ENCODE measurements around the gene ZSCAN1. TPM values are rescaled to one million over a fixed set of nuclear protein-coding genes. Genes with fewer than 3 reads are reported as not detected.

Gene ZSCAN1, protein sequence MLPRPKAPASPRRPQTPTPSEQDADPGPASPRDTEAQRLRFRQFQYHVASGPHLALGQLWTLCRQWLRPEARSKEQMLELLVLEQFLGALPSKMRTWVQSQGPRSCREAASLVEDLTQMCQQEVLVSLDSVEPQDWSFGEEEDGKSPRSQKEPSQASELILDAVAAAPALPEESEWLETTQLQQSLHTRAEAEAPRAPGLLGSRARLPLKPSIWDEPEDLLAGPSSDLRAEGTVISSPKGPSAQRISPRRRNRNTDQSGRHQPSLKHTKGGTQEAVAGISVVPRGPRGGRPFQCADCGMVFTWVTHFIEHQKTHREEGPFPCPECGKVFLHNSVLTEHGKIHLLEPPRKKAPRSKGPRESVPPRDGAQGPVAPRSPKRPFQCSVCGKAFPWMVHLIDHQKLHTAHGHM
- not detected in 2 replicates for total RNA-seq (2014; rRNA removed; shearing (Covaris generic))

DNA sequence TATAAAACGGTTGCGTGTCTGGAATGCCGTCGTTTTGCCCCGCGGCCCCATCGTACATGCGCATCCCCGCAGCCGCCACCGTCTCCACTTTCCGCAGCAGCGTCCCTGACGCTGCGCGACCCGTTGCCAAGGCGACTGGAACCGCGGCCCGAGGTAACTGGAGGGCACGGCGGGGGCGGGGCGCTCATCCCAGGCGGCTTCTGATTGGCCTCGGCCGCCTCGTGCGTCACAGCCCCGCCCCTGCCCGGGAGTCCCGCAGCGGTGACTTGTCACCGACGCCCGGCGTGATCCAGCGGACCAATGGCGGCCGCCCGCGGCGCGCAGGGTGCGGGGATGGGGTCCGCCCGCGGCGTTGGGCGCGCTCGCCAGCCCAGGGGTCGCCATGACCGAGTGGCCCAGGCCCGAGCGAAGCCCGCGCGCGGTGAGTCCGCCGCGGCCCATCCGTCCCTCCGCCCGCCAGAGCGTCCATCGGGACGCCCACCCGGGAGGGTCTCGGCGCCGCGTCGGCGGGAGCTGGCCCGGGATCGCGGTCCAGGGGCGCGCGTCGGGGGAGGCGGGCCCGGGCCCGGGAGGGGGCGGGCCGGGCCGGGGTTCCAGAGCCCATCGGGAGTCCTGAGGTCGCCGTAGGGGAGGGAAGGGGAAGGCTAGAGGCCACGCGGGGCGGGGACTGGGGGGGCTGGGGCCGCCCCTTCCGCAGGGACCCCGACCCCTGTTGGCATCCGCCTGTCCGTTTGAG is at the start of gene ZSCAN1:
ZSCAN1 (plus strand) TSS at position 285 of the 736 bp plus-strand sequence. CDS start 3,812 bp downstream, outside the sequence.
- DNase-seq (ENCODE audit: low read depth): peak; percentile 62

DNA sequence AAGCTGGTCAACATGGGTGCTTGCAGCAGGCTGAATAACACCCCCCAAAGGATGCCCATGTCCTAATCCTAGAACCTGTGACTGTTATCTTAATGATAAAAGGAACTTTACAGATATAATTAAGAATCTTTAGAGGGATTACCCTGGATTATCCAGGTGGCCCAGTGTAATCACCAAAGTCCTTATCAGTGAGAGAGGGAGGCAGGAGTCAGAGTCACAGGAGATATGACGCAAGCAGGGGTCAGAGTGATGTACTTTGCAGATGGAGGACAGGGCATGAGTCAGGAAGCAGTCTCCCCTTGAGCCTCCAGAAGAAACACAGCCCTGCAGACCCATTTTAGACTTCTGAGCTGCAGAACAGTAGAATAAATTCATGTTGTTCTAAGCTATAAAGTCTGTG is 41.0 kb upstream of the ZSCAN1 start:
- DNase-seq (ENCODE audit: low read depth): no peak

DNA sequence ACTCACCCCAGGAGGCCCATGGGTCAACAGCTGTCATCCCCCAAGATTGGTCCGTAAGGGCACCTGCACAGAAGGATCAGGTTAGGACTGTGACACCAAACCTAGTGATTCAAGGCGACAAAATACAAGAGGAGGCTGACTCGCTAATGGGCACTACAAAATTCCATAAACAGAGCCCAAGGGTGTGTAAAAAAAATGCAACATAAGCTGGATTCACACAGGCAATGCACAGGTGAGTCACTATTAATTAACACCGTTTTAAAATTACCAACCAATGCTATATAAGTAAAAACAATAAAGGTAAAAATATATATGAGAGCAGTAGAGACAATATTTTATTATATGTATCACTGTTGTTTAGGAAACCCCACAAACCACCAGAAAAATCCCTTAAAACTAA is 33.1 kb upstream of the ZSCAN1 start:
- DNase-seq (ENCODE audit: low read depth): no peak

DNA sequence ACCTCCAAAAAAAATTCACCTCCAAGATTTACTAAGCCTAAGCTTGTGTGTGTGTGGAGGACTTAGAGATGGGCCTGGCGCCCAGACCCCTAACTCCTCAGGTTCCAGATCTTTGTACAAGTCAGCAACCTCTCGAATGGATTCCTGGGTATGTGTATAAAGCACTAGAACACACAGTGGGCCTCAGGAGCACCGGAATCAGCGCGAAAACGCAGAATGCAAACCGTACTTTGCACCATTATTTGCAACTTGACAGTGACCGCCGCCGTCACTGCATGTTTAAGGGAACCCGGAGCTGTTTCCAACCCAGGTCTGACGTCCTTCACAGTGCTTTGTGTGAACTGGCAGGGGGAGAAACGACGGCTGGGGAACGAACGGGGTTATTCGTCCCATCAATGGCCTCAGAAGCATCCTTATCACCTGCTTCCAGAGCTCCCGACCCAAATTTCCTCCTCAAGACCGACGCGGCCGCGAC is 31.9 kb upstream of the ZSCAN1 start:
- DNase-seq (ENCODE audit: low read depth): peak; percentile 24

DNA sequence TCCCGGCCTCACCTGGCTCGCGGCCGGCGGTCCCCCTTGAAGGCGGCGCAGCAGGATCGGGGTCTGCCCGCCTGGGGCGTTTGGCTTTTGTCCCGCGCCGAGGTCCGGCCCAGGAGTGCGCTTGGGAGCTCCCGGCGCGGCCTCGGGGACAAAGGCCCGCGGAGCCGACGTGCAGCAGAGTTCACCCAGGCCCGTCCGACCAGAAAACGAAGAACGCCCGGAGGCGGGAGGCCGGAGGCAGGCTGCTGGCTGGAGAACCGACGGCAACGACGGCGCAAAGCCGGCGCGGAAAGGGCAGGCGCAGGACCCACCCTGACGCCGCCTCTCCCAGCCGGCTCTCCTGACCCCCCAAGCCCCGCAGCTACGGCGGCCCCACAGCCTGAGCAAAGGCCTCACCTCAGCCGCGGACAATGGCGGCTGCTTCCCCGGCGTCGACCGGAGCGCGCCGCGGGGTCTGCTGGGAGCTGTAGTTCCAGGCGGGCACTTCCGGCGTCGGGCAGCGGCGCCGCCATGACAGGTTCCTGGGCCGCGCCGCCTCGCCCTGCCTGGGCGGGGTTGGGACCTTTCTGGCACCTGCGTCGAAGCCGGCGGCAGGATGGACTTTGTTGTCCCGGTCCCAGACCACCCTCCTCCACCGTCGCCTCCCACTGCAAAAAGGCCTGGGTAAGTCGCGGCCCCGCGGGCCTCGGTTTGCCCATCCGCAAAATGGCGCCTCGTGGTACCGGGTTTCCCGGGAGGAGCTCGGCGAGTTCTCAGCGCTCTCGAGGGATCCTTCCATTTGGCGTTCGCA is 31.2 kb upstream of the ZSCAN1 start, which contains the start of gene ZNF606:
ZNF606 (minus strand) TSS at position 437 of the 790 bp plus-strand sequence. CDS start 1,501 bp downstream, outside the sequence.
- DNase-seq (ENCODE audit: low read depth): peak; percentile 86

DNA sequence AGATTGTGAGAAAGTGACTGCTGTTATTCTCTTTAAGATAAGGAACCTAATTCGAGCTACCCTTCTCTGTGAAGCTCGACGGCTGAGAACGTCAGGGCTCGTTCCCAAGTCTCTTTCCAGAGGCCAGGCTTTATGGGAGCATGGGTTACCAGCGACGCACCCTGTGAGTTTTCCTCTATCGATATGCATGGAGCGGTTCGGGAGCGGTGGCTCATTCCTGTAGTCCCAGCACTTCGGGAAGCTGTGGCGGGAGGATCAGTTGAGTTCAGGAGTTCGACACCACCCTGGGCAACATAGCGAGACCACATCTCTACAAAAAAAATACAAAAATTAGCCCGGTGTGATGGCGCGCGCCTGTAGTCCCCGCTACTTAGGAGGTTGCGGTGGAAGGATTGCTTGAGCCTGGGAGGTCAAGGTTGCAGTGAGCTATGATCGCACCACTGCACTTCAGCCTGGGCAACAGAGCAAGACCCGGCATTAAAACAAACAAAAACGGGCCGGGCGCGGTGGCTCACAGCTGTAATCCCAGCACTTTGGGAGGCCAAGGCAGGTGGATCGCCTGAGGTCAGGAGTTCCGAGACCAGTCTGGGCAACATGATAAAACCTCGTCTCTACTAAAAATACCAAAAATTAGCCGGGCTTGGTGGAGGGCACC is 30.5 kb upstream of the ZSCAN1 start:
- DNase-seq (ENCODE audit: low read depth): no peak

DNA sequence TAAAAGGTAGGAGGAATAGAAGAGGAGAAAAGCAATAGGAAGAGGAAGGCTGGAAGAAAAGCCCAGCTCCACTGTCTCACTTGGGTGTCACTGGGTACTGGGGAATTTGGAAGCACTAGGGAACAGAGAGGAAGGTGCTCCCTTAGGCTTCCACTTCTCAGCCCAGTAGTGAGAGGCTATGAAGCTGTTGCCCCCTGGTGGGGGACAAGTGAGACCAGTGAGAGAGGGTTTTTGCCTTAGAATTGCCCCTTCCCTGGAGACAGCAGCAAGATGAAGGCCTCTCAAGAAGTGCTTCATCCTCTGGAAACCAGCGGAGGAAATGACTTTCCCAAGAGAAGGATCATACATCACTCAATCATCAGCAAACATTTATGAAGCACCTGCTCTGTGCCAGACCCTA is 26.5 kb upstream of the ZSCAN1 start:
- no peak for DNase-seq (ENCODE audit: low read depth)

DNA sequence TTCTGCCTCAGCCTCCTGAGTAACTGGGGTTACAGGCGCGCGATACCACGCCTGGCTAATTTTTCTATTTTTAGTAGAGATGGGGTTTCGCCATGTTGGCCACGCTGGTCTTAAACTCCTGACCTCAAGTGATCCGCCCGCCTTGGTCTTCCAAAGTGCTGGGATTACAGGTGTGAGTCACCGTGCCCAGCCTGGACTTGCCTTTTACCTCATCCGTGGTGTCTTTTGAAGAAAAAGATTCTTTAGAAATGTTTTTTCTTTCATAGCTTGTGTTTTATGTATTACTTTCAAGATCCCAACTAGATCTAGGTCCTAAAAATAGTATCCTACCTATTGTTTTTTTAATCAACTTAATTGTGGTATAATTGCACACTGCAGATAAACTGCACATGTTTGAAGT is 24.9 kb upstream of the ZSCAN1 start:
- DNase-seq (ENCODE audit: low read depth): peak; percentile 11

DNA sequence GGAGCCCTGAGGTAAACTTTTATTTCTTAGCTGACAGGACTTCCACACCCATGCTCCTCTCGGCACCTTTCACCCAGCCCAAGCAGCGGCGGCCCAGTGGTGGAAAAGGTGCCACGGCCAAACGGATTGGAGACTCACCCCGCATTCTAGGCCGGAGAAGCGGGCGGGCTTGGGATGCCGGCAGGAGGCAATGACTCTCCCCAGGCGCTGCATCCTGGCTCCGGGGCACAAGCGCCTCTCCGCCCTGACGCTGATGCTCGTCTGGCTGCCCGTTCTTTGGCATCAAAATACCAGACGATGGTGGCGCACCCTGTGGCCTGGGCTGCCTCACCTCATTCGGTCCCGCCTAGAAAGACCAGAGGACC is 24.5 kb upstream of the ZSCAN1 start:
- DNase-seq (ENCODE audit: low read depth): no peak

DNA sequence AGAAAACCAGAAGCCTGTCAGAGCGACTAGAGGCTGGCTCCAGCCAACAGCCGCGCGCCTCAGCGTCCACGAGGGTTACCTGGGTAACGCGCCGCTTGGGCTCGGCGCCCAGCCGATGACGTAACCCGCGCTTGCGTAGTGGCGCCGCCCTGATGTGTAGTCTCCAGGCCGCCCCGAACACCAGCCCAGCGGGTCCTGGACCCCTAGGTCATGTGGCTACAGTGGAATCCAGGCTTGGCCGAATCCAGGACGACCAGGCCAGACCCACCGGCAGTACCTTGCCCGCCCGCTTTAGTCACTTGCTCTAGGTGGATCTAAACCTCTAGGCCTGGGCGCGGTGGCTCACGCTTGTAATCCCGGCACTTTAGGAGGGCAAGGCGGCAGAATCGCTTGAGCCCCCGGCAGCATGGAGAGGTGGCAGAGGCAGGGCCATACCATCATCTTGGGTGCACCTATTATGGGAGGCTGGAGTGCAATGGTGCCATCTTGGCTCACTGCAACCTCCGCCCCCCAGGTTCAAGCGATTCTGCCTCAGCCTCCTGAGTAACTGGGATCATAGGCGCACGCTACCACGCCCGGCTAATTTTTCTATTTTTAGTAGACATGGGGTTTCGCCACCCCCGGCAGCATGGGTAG is 24.0 kb upstream of the ZSCAN1 start:
- peak; percentile 90 for DNase-seq (ENCODE audit: low read depth)

DNA sequence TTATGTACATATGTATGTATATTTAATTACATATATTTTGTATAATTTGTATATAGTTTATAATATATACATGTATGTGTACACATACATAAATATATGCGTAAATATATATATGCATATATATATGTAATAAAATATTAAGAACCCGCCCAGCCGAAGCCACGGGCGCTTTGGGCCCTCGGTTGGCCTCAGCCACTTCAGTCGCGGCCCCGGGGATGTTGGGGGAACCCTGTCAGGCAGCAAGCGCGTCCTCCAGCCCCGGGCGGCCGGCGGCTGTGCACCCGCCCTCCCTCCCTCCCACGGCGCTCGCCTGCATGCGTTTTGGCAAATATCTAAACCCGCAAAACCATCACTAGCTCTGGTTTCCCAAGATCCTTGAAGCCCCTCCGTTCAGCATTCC is 23.3 kb upstream of the ZSCAN1 start:
- DNase-seq (ENCODE audit: low read depth): no peak

DNA sequence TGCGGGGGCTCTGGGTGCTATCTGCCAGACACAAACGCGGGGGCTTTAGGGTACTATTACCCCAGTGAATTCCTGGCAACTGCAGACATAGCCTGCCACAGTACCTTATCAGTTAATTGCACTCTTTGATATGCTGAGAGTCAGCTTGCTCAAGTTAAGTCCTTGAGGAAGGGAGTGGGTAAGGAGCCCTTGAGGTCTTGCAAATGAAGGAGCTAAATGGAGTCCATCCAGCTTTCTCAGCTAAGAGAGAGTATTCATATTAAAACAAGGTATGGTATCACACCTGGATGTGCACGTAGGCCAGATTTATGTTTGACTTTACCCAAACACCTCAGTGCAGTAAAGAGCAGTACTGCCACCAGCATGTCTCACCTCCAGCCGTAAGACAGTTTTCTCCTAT is 19.7 kb upstream of the ZSCAN1 start:
- DNase-seq (ENCODE audit: low read depth): no peak

DNA sequence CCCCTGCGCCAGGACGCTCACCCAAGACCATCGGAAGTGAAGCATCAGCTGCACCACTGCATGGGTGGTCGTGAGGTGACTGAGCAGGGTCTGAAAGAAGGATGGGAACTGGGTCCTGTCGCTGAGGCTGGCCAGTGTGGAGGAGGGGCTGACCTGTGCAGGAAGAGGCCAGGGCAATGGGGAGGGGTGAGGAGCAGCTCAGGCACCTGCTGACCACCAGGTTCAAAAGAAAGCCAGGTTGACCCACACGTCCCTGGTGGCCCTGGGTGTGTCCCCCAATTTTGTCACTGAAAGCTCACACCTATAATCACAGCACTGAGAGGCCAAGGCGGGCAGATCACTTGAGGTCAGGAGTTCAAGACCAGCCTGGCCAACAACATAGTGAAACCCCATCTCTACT is 13.7 kb upstream of the ZSCAN1 start:
- DNase-seq (ENCODE audit: low read depth): no peak

DNA sequence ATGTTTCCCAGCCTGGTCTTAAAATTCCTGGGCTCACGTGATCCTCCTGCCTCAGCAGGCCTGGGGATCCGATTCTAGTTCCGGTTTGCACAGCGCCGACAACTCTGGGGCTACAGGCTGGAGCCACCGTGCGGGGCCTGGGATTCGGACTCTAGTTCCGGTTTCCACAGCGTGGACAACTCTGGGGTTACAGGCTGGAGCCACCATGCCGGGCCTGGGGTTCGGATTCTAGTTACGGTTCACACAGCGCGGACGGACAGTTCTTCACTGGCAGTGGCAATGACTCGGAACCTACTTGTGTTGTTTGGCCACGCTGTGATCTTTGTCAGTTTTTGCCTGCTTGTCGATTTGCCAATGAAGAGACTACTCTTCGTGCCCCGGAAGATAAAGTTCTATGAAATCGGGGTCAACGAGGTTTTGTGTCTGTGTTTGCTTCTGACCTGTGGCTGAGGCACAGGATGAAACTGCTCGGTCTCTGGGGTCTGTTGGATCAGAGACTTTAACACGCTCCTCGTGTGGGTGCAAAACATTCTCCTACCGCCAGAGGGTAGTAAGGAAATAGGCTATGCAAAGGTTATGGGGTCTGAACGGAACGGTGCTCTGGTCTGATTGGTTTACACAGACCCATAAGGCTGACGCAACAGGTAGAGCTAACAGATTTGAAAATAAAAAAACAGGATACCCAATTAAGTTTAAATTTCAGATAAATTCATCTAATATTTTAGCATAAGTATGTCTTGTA is 12.1 kb upstream of the ZSCAN1 start:
- DNase-seq (ENCODE audit: low read depth): peak; percentile 64

DNA sequence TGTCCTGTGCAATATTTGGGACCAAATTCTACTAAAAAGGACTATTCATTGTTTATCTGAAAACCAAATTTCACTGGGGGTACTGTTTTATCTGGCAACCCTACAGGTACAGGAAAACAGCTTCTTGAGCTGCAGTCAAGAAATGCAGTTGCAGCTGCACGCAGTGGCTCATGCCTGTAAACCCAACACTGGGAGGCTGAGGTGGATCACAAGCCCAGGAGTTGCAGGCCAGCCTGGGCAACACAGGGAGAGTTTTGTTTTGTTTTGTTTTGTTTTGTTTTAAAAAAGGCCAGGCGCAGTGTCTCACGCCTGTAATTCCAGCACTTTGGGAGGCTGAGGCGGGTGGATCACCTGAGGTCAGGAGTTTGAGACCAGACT is 11.6 kb upstream of the ZSCAN1 start:
- DNase-seq (ENCODE audit: low read depth): no peak

DNA sequence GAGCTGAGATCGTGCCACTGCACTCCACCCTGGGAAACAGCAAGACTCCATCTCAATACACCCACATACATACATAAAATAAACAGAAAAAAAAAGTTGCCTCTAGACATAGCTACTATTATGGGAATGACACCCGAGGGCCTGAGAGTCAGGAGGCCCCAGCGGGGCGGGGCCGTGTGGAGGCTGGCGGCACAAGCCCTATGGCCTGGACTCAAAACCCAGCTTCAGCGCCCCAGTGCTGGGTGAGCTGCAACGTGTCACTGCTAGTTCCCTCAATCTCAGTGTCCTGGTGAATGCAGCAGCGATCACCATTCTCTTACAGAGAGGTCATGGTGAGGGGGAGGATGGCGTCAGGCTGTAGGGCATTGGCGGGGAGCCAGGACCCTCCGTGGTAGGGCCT is 9.2 kb upstream of the ZSCAN1 start:
- DNase-seq (ENCODE audit: low read depth): no peak

DNA sequence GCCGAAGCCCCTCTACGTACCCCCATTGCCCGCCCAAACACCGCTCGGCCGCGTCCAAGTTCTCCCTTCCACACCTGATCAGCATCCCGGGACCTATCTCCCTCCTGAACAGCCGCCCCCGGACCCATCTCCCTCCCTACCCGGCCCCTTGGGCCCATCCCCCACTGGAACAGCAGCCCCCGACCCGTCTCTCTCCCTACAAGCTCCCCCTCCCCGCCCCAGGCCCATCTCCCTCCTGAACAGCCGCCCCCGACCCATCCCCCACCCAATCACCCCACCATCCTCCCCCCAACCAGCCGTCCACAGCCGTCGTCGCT is 610 bp downstream of the ZSCAN1 start:
- no peak for DNase-seq (ENCODE audit: low read depth)

DNA sequence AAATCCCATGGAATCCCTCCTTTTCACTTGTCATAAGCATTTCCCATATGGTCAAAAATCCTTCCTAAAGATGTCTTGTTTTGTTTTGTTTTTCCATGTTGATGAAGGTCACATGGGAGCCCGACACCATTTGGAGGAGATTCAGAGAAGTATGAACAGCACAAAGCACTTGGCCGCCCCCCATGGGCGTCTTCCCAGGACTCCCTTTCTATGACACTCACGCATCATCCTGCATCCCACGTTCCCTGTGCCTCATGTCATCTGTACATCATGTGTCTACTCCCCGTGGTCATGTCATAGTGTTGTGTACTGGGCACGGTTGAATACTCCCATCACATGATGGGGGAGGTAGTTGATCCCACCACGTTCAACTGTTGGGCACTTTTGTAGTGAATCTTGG is 2.0 kb downstream of the ZSCAN1 start:
- no peak for DNase-seq (ENCODE audit: low read depth)

DNA sequence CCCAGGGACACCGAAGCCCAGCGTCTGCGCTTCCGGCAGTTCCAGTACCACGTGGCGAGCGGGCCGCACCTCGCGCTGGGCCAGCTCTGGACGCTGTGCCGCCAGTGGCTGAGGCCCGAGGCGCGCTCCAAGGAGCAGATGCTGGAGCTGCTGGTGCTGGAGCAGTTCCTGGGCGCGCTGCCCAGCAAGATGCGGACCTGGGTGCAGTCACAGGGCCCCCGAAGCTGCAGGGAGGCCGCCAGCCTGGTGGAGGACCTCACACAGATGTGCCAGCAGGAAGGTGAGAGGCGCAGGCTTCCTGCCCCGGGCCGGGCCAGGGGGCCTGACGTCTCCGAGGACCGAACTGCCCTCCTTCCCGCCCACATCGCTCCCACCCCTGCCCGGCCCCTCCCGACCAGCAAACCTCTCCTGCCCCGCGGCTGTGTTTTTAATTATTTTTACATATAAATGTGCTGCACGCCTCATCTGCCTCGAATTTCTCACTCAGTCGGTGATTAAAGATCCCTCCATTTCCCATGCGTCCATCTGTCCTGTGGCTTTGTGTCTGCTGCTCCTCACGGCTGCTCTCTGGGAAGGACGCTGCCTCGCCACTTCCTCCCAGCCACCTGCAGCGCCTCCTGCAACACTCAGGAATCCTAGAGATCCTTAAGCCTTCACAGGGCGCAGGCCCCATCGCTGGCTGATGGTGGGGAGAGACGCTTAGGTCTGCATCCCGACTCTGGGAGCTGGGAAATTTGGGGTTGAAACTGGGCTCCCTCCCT is 4.3 kb downstream of the ZSCAN1 start:
- DNase-seq (ENCODE audit: low read depth): no peak

DNA sequence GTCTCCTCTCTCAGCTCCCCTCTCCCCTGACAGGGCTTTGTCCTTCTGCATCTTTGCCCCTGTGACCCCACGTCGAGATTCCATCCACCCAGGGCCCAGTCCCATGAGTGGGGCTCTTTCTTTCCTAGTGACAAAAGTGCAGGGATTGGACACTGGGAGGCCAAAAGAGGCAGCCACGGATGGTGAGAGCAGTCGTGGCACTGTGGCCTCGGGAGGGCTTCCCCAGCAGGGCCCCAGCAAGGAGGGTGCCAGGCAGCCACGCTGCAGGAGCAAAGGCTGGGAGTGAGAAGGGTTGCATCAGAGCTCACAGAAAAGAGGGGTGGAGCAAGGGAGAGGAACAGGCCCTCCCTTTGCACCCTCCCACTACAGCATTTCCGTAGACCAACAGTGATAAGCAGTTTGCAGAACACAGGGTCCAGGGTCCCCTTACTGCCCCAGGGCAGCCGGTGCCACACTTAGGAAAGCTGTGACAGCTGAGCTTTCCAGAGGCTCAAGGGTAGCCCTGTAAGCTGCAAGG is 4.9 kb downstream of the ZSCAN1 start:
- no peak for DNase-seq (ENCODE audit: low read depth)
